Measurements from ENCODE around the gene KIF21A.

Gene KIF21A

GRCh38 chr12:39402922-39403321 lies 40.0 kb downstream of the KIF21A start:
- no peak overlapping the region for H3K4me3 ChIP-seq (ENCODE audit: low read depth, low read length)
- DNase-seq (ENCODE audit: low read depth), result no peak
- TF ChIP-seq, protein P1, sequence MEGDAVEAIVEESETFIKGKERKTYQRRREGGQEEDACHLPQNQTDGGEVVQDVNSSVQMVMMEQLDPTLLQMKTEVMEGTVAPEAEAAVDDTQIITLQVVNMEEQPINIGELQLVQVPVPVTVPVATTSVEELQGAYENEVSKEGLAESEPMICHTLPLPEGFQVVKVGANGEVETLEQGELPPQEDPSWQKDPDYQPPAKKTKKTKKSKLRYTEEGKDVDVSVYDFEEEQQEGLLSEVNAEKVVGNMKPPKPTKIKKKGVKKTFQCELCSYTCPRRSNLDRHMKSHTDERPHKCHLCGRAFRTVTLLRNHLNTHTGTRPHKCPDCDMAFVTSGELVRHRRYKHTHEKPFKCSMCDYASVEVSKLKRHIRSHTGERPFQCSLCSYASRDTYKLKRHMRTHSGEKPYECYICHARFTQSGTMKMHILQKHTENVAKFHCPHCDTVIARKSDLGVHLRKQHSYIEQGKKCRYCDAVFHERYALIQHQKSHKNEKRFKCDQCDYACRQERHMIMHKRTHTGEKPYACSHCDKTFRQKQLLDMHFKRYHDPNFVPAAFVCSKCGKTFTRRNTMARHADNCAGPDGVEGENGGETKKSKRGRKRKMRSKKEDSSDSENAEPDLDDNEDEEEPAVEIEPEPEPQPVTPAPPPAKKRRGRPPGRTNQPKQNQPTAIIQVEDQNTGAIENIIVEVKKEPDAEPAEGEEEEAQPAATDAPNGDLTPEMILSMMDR (conservative IDR thresholded peaks at IDR 0.05; ENCODE audit: low read depth, low read length), result no peak

DNA sequence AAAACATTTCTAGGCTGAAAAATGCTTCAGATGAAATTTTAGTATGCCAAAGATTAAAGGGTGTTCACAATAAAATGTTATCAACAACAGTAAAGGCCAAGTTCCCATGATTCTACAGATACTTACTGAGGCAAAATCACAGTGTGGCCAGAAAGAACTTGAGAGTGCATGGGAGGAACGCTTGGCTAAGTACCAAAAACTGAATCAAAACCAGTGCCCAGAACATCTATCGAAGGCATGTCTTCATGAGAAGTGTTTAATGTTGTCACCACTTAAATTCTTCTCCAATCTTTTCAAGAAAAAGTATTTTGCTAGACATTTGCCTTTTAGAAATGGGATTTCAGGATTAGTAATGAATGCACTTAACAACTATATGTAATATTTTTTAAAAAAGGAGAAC lies 41.5 kb downstream of the KIF21A start:
- TF ChIP-seq, protein P1 (conservative IDR thresholded peaks at IDR 0.05; ENCODE audit: low read depth, low read length), result no peak
- no peak for DNase-seq (ENCODE audit: low read depth)
- no peak overlapping the region for H3K4me3 ChIP-seq (ENCODE audit: low read depth, low read length)

GRCh38 chr12:39395866-39396265 lies 47.1 kb downstream of the KIF21A start:
- H3K4me3 ChIP-seq (ENCODE audit: low read depth, low read length), result no peak overlapping the region
- TF ChIP-seq, protein P1 (conservative IDR thresholded peaks at IDR 0.05; ENCODE audit: low read depth, low read length), result no peak
- DNase-seq (ENCODE audit: low read depth), result no peak

GRCh38 chr12:39393890-39394289 lies 49.0 kb downstream of the KIF21A start:
- DNase-seq (ENCODE audit: low read depth), result no peak
- TF ChIP-seq, protein P1 (conservative IDR thresholded peaks at IDR 0.05; ENCODE audit: low read depth, low read length), result no peak
- no peak overlapping the region for H3K4me3 ChIP-seq (ENCODE audit: low read depth, low read length)

GRCh38 chr12:39393179-39393578 lies 49.7 kb downstream of the KIF21A start:
- H3K4me3 ChIP-seq (ENCODE audit: low read depth, low read length), result no peak overlapping the region
- DNase-seq (ENCODE audit: low read depth), result no peak
- TF ChIP-seq, protein P1 (conservative IDR thresholded peaks at IDR 0.05; ENCODE audit: low read depth, low read length), result no peak

DNA sequence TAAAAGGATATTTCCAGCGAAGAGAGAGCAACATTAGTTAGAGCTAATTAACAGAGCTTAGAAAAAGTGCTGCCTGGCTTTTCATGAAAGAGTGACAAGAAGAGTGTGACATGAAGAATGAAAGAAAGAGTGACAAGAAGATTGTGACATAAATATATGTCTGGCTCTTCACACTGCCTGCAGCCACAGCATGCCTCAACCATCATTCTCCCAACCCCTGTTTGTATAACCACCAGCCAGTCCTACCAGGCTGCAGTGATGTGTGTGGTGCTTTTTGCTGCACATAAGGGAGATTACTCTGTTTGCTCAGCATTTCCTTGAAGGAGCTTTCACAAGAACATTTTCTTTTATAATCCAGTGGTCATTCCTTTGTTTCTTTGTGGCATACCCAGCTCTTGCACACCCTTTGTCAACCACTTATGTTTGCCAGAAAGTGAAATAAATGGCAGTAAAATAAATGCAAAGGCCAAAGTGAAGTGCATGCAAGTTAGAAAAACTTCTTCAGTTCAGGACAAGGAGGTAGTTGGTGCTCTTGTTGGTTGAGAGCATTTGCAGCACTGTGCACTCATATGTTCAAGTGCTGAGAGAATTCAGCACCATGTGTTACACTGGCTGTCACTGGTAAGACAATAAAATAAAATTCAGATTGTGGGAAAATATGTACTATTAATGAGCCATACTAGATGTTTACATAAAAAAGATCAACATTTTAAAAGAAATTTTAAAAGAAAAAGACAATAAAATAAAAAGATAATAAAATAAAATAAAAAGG lies 50.6 kb downstream of the KIF21A start:
- no peak overlapping the region for H3K4me3 ChIP-seq (ENCODE audit: low read depth, low read length)
- DNase-seq (ENCODE audit: low read depth), result no peak
- TF ChIP-seq, protein P1 (conservative IDR thresholded peaks at IDR 0.05; ENCODE audit: low read depth, low read length), result no peak

DNA sequence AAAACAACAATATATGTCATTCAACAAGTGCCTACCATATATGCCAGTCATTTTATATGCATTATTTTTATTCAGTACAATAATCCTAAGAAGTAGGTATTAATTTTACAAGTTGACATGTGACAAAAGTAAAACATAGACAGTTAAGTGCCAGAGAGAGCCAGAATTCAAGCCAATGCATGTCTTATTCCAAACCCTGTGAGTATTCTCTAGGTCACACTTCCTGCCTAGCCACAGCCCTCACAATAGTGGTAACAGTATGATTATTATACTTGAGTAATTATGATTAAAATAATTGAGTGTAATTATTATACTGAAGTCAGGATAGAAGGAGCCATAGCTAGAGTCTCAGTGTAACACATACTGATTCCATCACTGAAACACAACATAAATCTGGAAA lies 52.2 kb downstream of the KIF21A start:
- no peak for DNase-seq (ENCODE audit: low read depth)
- TF ChIP-seq, protein P1 (conservative IDR thresholded peaks at IDR 0.05; ENCODE audit: low read depth, low read length), result no peak
- H3K4me3 ChIP-seq (ENCODE audit: low read depth, low read length), result no peak overlapping the region
